NOMO-1 treated with DMSO at 0.1 percent for 48 hours (cell line): Measurements from ENCODE around the gene SEC63.
"Not testable (repeated sequence)": the region's sequence is repeated elsewhere in the genome, so short reads cannot be mapped to it uniquely, and the experiment has no call there.

Experiments used
- DNase-seq: peaks from one replicate; lab custom pipeline; 2025; ENCODE audit not compliant: unreplicated experiment; lab: John Stamatoyannopoulos, UW

The SEC63 gene, protein sequence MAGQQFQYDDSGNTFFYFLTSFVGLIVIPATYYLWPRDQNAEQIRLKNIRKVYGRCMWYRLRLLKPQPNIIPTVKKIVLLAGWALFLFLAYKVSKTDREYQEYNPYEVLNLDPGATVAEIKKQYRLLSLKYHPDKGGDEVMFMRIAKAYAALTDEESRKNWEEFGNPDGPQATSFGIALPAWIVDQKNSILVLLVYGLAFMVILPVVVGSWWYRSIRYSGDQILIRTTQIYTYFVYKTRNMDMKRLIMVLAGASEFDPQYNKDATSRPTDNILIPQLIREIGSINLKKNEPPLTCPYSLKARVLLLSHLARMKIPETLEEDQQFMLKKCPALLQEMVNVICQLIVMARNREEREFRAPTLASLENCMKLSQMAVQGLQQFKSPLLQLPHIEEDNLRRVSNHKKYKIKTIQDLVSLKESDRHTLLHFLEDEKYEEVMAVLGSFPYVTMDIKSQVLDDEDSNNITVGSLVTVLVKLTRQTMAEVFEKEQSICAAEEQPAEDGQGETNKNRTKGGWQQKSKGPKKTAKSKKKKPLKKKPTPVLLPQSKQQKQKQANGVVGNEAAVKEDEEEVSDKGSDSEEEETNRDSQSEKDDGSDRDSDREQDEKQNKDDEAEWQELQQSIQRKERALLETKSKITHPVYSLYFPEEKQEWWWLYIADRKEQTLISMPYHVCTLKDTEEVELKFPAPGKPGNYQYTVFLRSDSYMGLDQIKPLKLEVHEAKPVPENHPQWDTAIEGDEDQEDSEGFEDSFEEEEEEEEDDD

GRCh38 chr6:107957909-107958688, at the start of gene SEC63:
SEC63 (minus strand) TSS chr6:107958208; CDS start chr6:107958009, 199 bp downstream.
- peak; percentile 93 for DNase-seq

DNA sequence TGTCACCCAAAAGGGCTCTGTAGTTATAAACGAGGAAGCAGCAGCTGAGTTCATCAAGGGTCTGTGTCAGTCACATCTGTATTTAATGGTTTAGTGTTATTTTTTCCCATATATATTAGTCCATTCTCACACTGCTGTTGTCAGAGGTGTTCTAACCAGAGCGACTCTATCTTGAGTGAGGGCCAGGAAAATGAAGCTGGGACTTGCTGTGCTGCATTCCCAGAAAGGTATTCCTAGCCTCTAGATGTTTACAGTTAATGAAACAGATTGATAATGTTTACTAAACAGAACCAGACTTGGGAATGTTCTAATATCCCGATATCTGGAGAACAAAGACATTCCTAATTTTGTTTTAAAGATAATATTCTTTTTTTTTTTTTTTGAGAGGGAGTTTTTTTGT, 48.0 kb upstream of the SEC63 start:
- no peak for DNase-seq

- no peak for DNase-seq
These were observed 46.9 kb upstream of the SEC63 start for GRCh38 chr6:108004861-108005260.

DNA sequence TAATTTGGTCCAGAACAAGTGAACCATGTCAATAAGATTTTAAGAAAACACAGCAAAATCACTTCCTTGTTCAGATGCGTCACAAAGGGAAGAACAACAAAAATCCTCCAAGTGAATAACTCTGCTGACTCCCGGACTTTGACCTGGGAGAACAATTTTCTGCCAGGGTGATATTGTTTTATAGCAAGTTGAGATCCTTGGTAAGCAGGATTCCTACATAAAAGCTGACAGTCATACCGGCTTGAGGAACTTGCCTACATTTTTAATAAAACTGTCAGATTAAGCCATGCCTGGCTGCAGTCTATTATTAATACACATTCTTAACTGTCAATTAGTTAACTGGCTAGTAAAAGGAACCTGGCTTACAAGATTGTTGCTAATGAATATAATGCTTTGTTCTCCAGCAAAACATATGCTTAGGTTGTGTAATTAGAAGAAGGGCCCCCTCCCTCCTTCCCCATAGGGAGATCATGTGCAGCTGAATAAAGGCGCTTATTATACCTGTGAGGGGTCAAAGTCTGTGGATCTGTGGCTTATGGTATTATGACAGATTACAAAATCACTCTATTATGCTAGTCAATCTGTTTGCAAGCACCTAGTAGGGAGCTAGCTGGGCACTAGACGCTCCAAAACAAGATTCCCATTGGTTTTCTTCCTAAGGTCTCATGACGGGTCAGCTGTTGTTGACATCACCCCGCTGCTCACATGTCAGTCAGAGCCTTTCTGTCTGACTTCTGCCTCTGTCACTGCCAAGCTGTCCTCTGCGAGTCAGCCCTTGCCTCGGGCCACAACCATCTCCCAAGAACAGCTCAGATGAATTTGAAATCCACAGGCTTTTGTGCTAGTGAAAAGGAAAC, 44.6 kb upstream of the SEC63 start:
- peak; percentile 36 for DNase-seq

GRCh38 chr6:108001696-108002231, 43.8 kb upstream of the SEC63 start:
- no peak for DNase-seq

GRCh38 chr6:108000259-108000658, 42.3 kb upstream of the SEC63 start:
- not testable (repeated sequence) for DNase-seq

GRCh38 chr6:107999341-107999740, 41.3 kb upstream of the SEC63 start:
- no peak for DNase-seq

- no peak for DNase-seq
These were observed 34.0 kb upstream of the SEC63 start for GRCh38 chr6:107991772-107992550.

DNA sequence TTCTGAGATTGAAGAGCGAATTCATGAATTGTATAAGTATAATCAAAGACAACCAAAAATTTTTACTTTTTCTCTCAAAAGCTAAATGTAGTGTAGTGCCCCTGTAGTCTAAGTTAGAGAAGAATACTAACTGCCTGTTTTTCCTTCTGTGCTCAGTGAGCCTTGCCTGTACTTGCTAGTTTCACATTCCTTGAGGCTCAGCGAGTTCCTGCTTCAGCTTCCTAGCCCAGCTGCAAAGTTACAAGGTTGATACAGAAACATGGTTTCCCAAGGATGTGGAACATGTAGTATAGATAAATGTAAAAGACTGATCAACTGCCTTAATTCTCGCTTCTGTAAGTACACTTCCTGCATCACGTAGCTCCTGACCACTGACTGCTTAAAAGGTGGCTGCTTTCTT, 33.1 kb upstream of the SEC63 start:
- peak; percentile 18 for DNase-seq

GRCh38 chr6:107990587-107990986, 32.6 kb upstream of the SEC63 start:
- not testable (repeated sequence) for DNase-seq

GRCh38 chr6:107989166-107990094, 31.4 kb upstream of the SEC63 start:
- no peak for DNase-seq

GRCh38 chr6:107988570-107988969, 30.6 kb upstream of the SEC63 start:
- no peak for DNase-seq

GRCh38 chr6:107987805-107988204, 29.8 kb upstream of the SEC63 start:
- DNase-seq: no peak

DNA sequence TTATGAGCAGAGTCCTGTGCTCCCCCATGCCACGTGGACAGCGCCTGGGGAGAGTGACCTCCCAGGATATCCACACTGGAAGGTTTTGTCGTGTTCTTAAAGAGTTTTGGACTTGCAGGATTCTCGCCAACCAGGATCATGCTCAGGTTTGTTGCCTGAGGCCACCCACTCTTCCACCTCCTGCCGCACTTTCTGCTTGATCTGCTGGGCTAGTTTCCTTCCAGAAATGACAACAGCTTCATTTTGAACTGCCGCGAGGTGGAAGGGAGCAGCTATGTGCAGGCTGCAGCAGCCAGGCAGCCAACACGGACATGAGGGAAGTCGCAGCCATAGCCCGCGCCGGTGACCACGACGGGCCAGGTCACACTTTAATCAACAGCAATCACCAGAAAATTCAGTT, 27.7 kb upstream of the SEC63 start:
- no peak for DNase-seq

DNA sequence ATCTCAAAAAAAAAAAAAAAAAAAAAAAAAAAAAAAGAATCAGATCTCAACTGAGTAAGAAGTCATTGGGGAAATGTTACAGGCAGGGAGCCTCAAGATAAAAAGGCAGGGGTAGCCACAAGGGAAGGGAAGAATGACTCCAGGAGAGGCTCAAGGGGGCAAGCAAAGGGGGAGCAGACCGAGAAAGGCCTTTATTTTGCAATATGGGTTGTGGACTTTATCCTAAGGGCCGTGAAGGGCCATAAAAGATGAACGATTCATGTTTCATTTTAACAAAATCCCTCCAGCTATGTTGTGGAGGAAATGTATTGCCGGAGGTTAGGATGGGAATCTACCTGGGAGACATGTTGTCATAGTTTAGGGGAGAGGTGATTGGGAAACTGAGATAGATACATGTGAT, 25.8 kb upstream of the SEC63 start:
- DNase-seq: no peak

GRCh38 chr6:107982486-107982885, 24.5 kb upstream of the SEC63 start:
- DNase-seq: no peak

GRCh38 chr6:107981695-107982094, 23.7 kb upstream of the SEC63 start:
- no peak for DNase-seq

DNA sequence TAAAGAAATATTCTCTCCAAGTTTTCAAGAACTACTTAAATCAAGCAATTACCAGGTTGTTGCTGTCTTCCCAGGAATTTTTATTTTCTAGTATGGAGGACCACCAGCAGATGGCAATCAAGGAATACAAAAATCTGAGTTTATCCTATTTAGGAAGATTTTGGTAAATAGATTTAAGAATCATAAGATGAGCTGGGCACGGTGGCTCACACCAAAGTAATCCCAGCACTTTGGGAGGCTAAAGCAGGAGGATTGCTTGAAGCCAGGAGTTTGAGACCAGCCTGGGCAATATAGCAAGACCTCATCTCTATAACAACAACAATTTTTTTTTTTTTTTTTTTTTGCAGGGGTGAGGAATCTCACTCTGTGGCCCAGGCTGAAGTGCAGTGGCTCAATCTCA, 19.3 kb upstream of the SEC63 start:
- DNase-seq: peak; percentile 10
